GM18868 (cell line): Measurements from ENCODE around the gene IGF2.
"Not testable (repeated sequence)": the region's sequence is repeated elsewhere in the genome, so short reads cannot be mapped to it uniquely, and the experiment has no call there.

Source experiments
- ATAC-seq: cut with Tn5 transposase; IDR thresholded peaks from one replicate; pipeline ENCODE4 v1.9.1; 2021; ENCODE audit warnings: mild to moderate bottlenecking, moderate library complexity; ENCODE audit not compliant: unreplicated experiment

The IGF2 gene

GRCh38 chr11:2139123-2139521 is at the start of gene IGF2:
Gene IGF2, minus strand, starts transcription at chr11:2139389. Its CDS starts 3,866 bp downstream, at chr11:2135523.
- no peak for ATAC-seq

GRCh38 chr11:2188745-2189144 is 49.6 kb upstream of the IGF2 start:
- no peak for ATAC-seq

GRCh38 chr11:2187280-2187707 is 48.1 kb upstream of the IGF2 start:
- ATAC-seq = no peak

GRCh38 chr11:2186669-2187279 is 47.6 kb upstream of the IGF2 start:
- no peak for ATAC-seq

- no peak for ATAC-seq
Observed at GRCh38 chr11:2185324-2186085, 46.3 kb upstream of the IGF2 start.

GRCh38 chr11:2182692-2183474 is 43.7 kb upstream of the IGF2 start:
- ATAC-seq = no peak

GRCh38 chr11:2182075-2182474 is 42.9 kb upstream of the IGF2 start:
- no peak for ATAC-seq

- no peak for ATAC-seq
Observed at GRCh38 chr11:2180789-2181370, 41.7 kb upstream of the IGF2 start.

- ATAC-seq = no peak
Observed at GRCh38 chr11:2180347-2180746, 41.2 kb upstream of the IGF2 start.

- ATAC-seq = no peak
Observed at GRCh38 chr11:2179516-2179915, 40.3 kb upstream of the IGF2 start.

GRCh38 chr11:2178906-2179494 is 39.8 kb upstream of the IGF2 start:
- ATAC-seq = no peak

- not testable (repeated sequence) for ATAC-seq
Observed at GRCh38 chr11:2178055-2178773, 39.0 kb upstream of the IGF2 start.

GRCh38 chr11:2177076-2177475 is 37.9 kb upstream of the IGF2 start:
- ATAC-seq = no peak

- no peak for ATAC-seq
Observed at GRCh38 chr11:2176389-2176900, 37.3 kb upstream of the IGF2 start.

- no peak for ATAC-seq
Observed at GRCh38 chr11:2175659-2176058, 36.5 kb upstream of the IGF2 start.

- ATAC-seq = no peak
Observed at GRCh38 chr11:2174361-2174760, 35.2 kb upstream of the IGF2 start.

GRCh38 chr11:2173761-2174160 is 34.6 kb upstream of the IGF2 start:
- no peak for ATAC-seq

- ATAC-seq = no peak
Observed at GRCh38 chr11:2173150-2173693, 34.0 kb upstream of the IGF2 start.

GRCh38 chr11:2172676-2173075 is 33.5 kb upstream of the IGF2 start:
- ATAC-seq = no peak

- ATAC-seq = no peak
Observed at GRCh38 chr11:2171591-2172003, 32.4 kb upstream of the IGF2 start, which contains the start of gene TH. Gene TH, minus strand, starts transcription at chr11:2171815. Its CDS starts 29 bp downstream, at chr11:2171786.
